ENCODE measurements around the gene PPP1R3F. TPM values are rescaled to one million over a fixed set of nuclear protein-coding genes. Genes with fewer than 3 reads are reported as not detected.

PPP1R3F gene, protein sequence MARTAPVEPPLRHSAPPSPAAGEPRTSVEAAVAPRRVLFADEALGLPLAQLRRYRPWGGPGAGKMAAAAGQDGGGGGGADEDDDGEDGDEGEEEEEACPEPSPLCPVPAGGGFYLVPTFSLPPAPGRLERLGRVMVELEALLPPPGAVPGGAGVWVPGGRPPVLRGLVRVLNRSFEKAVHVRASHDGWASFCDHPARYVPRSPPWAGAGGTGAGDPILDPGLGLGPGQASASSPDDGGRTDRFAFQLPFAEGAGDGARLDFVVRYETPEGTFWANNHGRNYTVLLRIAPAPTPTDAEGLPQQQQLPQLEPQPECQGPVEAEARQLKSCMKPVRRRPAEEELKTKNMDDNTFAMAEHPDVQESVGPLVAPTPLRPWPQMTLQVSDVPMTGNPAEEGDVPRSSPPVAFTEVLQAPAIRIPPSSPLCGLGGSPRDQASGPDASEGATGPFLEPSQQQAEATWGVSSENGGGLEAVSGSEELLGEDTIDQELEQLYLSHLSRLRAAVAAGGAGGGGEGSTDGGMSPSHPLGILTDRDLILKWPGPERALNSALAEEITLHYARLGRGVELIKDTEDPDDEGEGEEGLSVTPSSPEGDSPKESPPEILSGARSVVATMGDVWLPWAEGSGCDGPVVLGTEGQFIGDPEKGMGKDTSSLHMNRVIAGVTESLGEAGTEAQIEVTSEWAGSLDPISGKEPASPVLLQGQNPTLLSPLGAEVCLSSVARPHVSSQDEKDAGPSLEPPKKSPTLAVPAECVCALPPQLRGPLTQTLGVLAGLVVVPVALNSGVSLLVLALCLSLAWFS
- 7.9 TPM for polyA plus RNA-seq (ENCODE audit: insufficient read length)

GRCh38 chrX:49269767-49270248 is at the start of gene PPP1R3F:
Gene PPP1R3F (plus strand): TSS chrX:49269793. CDS start chrX:49269870, 77 bp downstream.
- DNase-seq (ENCODE audit: low read depth) = no peak

GRCh38 chrX:49220100-49220499 is 49.5 kb upstream of the PPP1R3F start:
- DNase-seq (ENCODE audit: low read depth) = no peak

- DNase-seq (ENCODE audit: low read depth) = no peak
These were observed 47.7 kb upstream of the PPP1R3F start for GRCh38 chrX:49221868-49222267.

GRCh38 chrX:49225858-49226257 is 43.7 kb upstream of the PPP1R3F start:
- no peak for DNase-seq (ENCODE audit: low read depth)

DNA sequence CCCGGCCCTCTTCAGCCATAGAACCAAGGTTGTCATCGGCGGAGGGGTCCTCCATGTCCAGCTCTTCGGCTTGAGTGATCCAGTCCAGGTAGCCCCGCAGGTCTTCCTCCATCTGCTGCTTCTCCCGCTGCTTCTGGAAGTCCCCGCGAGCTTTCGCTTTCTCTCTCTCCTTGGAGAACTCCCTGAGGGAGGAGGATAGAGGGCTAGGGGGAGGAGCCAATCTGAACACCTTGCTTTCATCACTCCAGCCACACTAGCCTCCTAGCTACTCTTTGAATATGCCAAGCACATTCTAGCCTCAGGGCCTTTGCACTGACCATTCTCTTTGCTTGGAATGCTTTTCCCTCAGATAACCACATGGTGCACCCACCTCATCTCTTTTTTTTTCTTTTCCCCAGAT is 42.6 kb upstream of the PPP1R3F start:
- no peak for DNase-seq (ENCODE audit: low read depth)

DNA sequence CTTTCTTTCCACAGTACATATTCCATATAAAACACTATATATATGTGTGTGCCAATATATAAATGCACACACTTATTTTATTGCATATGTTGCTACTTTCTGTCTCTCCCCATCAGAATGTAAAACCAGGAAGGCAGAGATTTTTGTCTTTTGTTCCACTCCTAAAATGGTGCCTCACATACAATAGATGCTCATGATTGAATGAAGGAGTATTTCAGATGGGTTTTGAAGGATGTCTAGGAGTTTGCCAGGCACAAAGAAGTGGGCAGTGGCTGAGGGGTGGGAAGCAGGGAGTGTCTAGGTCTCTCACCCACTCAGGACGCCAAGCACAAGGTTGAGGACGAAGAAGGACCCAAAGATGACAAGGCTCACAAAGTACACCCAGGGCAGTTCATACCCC is 41.9 kb upstream of the PPP1R3F start:
- no peak for DNase-seq (ENCODE audit: low read depth)

DNA sequence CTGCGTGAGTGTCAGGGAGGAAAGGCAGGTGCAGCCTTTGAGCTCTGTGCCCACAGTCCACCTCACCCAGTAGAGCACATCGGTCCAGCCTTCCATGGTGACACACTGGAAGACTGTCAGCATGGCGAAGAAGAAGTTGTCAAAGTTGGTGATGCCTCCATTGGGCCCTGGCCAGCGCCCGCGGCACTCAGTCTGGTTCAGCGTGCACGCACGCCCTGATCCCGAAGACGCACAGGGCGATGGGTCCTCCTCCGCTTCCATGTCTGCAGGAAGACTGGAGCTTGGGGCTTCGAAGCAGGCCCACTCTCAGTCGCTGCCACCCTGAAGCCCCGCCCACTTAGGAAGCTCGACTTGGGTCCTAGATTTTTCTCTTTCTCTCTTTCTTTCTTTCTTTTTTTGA is 41.4 kb upstream of the PPP1R3F start:
- DNase-seq (ENCODE audit: low read depth) = no peak

- DNase-seq (ENCODE audit: low read depth) = no peak
These were observed 38.9 kb upstream of the PPP1R3F start for GRCh38 chrX:49230500-49231232.

GRCh38 chrX:49231333-49232000 is 38.1 kb upstream of the PPP1R3F start:
- DNase-seq (ENCODE audit: low read depth) = no peak

- no peak for DNase-seq (ENCODE audit: low read depth)
These were observed 37.1 kb upstream of the PPP1R3F start for GRCh38 chrX:49232525-49232924.

DNA sequence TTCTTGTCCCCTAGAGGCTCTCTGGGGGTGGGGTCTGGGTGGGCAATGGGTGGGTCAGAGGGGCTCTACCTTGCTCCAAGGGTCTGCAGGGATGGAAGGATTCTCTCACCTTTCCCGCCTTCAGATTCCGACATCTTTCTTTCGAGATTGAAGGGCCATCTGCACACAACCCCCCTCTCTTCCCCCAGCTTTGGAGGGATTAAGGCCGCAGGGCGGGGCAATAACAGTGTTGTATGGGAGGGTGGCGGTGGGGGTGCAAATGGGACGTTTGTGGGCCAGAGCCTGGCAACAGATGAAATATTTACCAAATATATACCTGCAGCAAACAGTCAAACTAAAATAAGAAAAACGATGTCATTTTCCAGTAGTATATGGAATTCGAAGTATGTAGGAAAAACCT is 36.4 kb upstream of the PPP1R3F start, which contains the start of gene CACNA1F:
Gene CACNA1F (minus strand): TSS at position 165 of the 400 bp plus-strand sequence. CDS start 31 bp downstream, at position 134.
- DNase-seq (ENCODE audit: low read depth) = no peak

DNA sequence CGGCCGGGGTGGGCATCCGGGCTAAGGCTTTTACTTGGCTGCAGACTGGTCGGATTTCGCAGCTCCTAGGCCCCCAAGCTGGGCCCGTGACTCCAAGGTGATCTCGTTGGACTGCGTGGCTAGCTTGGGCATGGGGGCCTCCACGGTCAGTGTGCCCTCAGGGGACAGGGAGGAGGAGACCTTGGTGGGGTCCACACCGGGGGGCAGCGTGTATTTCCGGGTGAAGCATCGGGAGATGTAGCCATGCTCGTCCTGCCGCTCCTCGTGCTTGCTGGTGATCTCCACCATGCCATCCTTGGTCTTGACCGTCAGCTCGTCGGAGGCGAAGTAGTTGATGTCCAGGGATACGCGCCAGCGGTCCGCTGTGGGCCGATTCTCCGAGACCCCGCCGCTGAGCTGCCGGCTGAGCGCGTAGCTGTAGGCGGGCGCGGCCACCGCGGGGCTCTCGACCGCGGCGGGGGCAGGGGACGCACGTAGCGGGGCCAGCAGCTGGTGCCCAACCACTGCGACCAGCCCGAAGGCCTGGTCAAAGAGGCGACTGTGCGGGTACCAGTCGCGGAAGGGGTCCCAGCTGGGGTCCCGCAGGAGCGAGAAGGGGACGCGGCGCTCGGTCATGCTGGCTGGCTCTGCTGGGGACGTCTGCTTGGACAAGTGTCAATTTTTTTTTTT is 35.6 kb upstream of the PPP1R3F start:
- no peak for DNase-seq (ENCODE audit: low read depth)

DNA sequence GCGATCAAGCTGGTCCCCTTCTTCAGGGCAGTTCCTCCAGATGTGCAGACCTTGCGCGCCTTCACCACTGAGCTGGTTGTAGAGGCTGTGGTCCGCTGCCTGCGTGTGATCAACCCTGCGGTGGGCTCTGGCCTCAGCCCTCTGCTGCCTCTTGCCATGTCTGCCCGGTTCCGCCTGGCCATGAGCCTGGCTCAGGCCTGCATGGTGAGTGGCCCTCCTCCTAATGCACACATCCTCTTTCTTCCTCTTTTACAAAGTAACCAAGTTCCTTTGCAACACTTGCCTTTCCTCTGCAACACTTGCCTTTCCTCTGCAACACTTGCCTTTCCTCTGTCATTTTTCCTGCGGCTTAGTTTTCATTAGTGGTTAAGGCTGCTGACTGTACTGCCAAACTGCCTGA is 32.5 kb upstream of the PPP1R3F start:
- DNase-seq (ENCODE audit: low read depth) = no peak

DNA sequence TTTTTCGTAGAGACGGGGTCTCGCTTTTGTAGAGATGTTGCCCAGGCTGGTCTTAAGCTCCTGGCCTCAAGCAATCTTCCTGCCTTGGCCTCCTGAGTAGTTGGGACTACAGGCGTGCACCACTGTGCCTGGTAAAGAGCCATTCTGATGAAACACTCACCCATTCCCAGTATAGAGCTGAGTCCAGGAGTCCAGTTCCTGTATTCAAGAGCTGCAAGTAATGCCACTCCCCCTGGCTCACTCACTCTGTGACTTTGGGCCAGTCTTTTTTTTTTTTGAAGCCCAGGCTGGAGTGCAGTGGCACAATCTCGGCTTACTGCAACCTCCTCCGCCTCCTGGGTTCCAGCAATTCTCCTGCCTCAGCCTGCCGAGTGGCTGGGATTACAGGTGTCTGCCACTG is 30.9 kb upstream of the PPP1R3F start:
- no peak for DNase-seq (ENCODE audit: low read depth)

DNA sequence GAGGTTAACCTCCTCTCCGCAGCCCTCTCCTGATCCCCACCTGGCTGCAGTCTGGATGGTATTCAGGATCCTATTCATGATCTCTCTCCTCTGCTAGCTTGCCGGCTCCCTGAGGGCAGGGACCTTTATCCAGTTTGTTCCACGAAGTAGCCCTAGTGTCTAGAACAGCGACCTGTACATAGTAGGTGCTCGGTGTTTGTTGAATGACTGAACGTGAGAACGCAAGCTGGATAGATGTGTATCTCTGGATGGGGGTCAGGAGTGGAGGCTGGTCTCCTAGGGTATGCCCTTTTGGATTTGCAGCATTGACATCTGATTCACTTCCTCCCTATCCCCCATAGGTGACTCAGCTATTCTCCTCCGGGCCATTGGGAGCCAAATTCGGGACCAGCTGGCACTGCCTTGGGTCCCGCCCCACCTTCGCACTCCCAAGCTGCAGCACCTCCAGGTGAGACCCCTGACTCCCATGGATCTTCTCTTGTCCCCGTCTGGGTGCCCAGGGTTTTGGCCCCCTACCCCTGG is 27.0 kb upstream of the PPP1R3F start:
- no peak for DNase-seq (ENCODE audit: low read depth)

DNA sequence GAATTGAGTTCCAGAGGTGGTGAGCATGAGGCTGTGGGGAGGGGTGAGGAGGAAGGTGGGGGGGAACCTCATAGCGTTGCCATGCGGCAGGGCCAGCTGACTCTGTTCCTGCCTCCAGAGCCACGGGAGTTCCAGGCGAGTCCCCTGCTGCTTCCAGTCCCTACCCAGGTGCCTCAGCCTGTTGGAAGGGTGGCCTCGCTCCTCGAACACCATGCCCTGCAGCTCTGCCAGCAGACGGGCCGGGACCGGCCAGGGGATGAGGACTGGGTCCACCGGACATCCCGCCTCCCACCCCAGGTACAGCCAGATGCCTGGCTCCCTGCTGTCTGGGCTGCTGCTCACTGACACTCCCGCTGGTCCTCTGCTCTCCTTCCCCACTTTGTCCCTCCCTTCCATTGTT is 26.4 kb upstream of the PPP1R3F start:
- no peak for DNase-seq (ENCODE audit: low read depth)

- DNase-seq (ENCODE audit: low read depth) = no peak
These were observed 25.4 kb upstream of the PPP1R3F start for GRCh38 chrX:49244207-49244606.

GRCh38 chrX:49246541-49246940 is 23.1 kb upstream of the PPP1R3F start:
- DNase-seq (ENCODE audit: low read depth) = no peak

GRCh38 chrX:49247346-49247745 is 22.2 kb upstream of the PPP1R3F start:
- DNase-seq (ENCODE audit: low read depth) = no peak

All from forelimb muscle (tissue), 1 donor.